ENCODE measurements around the gene PRR5L. TPM values are rescaled to one million over a fixed set of nuclear protein-coding genes. Genes with fewer than 3 reads are reported as not detected.

The PRR5L gene
- total and polyA plus RNA-seq, 9 donors: 5.9 to 56.3 (median 22.1) TPM

DNA sequence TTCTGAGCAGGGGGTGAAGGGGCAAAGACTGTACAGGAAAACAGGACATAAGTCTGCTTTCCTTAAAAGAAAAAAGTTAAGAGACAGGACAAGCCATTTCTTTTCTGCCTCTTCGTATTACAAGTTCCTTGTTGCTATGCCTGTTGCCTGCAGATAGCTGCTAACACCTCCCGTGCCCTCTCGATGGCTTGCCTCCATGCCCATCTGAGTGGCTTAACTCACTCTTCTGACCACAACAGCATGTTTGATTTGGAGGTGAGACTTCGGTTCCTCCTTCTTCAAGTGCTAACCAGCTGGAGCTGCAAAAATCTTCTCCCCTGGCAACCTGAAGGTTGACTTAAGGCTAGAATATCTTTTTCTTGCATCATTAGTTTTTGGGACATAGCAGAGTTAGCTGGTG is 103.1 kb downstream of the PRR5L start:
- 90 to 96% (median 94%) methylated on average over 4 of the region's 4 CpGs for WGBS, 3 donors
- H3K36me3 ChIP-seq: no peaks in the 10 kb centered on the region
- no peaks in the 10 kb centered on the region for H3K4me1 ChIP-seq (ENCODE audit: insufficient read depth)
- intact Hi-C loops (cut with DNase I): no loop called here
- no peaks in the 10 kb centered on the region for H3K27me3 ChIP-seq
- no peaks in the 10 kb centered on the region for H3K9me3 ChIP-seq
- TF ChIP-seq CTCF (IDR thresholded peaks at IDR 0.05) (no peak), EP300 (IDR thresholded peaks at IDR 0.05) (no peak), POLR2A (IDR thresholded peaks at IDR 0.05) (no peak)
- no peak overlapping the region for H3K27ac ChIP-seq
- DNase-seq: no peak
- no peak overlapping the region for H3K4me3 ChIP-seq

DNA sequence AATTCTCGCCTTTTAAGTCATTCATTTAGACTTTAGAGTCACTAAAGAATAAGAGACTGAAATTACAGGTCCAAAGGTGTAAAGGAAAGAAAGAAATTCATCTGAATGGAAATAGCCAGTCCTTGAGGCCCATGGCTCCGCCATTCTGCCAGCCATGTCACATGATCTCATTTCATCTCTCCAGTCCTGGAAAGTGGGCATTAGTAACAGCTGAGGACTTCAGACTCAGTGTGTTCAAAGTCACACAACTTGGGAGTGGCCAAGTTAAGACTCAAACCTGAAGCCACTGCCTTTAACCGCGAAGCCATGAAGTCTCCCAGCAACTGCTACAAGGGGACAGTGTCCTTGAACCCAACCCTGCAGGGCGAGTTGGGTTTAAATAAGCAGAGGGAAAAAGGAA is 103.7 kb downstream of the PRR5L start:
- TF ChIP-seq EP300 (IDR thresholded peaks at IDR 0.05) (no peak), CTCF (IDR thresholded peaks at IDR 0.05) (no peak), POLR2A (IDR thresholded peaks at IDR 0.05) (no peak)
- no peaks in the 10 kb centered on the region for H3K9me3 ChIP-seq
- no peak for DNase-seq
- no peaks in the 10 kb centered on the region for H3K27me3 ChIP-seq
- intact Hi-C loops (cut with DNase I): no loop called here
- no peak overlapping the region for H3K4me3 ChIP-seq
- H3K4me1 ChIP-seq (ENCODE audit: insufficient read depth): no peaks in the 10 kb centered on the region
- no peak overlapping the region for H3K27ac ChIP-seq
- WGBS, 3 donors: 86 to 95% (median 87%) methylated on average over 5 of the region's 5 CpGs
- H3K36me3 ChIP-seq: no peaks in the 10 kb centered on the region

DNA sequence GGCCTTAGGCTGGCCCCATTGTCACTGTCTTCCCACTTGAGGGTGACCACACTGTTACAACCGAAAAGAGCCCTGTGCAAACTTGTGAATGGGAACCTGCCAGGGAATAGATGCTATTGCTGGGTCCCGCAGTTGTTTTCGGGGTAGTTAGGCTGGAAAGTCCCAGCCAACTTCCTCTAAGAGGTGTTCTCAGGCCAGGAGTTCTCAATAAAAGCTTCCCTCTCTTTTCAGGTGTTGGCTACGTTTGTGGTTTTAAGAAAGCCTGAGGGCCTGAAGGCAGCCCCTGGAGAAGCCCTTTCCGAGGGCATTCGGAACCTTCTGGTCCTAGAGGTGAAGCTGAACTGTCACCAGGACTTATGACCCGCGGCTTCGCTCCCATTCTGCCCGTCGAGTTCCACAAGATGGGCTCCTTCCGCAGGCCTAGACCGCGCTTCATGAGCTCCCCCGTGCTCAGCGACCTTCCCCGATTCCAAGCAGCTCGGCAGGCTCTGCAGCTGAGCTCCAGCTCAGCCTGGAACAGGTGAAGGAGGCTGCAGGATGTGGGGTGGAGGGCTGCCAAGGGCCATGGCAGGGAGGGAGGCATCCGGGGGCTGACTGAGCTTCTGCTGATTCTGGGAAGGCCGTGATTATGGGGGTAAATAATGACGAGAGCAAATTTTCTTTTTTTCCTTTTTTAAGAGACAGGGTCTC is 104.8 kb downstream of the PRR5L start:
- Histone ChIP-seq H3K4me1 (ENCODE audit: insufficient read depth) (no peaks in the 10 kb centered on the region), H3K27ac (no peak overlapping the region), H3K9me3 (no peaks in the 10 kb centered on the region), H3K4me3 (no peak overlapping the region), H3K36me3 (no peaks in the 10 kb centered on the region), H3K27me3 (no peaks in the 10 kb centered on the region)
- intact Hi-C loops (cut with DNase I): no loop called here
- TF ChIP-seq EP300 (IDR thresholded peaks at IDR 0.05) (no peak), CTCF (IDR thresholded peaks at IDR 0.05) (no peak), POLR2A (IDR thresholded peaks at IDR 0.05) (no peak)
- 62 to 72% (median 70%) methylated on average over 21 of the region's 21 CpGs for WGBS, 3 donors
- no peak for DNase-seq

- Histone ChIP-seq H3K4me3 (no peak overlapping the region), H3K36me3 (no peaks in the 10 kb centered on the region), H3K27me3 (no peaks in the 10 kb centered on the region), H3K9me3 (no peaks in the 10 kb centered on the region), H3K27ac (no peak overlapping the region), H3K4me1 (ENCODE audit: insufficient read depth) (no peaks in the 10 kb centered on the region)
- intact Hi-C loops (cut with DNase I): no loop called here
- TF ChIP-seq CTCF (IDR thresholded peaks at IDR 0.05) (no peak), EP300 (IDR thresholded peaks at IDR 0.05) (no peak), POLR2A (IDR thresholded peaks at IDR 0.05) (no peak)
- 60 to 65% (median 62%) methylated on average over 11 of the region's 11 CpGs for WGBS, 3 donors
- DNase-seq: no peak
Observed at GRCh38 chr11:36402568-36403170, 106.6 kb downstream of the PRR5L start.

Data from ovary (tissue), 9 donors.